Measurements from ENCODE around the gene C2CD4C.

- TF ChIP-seq CTCF (IDR thresholded peaks at IDR 0.05; ENCODE audit: low read depth, low read length), result no peak
- TF ChIP-seq EZH2phosphoT487 (IDR thresholded peaks at IDR 0.05; ENCODE audit: low read depth), result no peak
Measured at GRCh38 chr19:430701-431100, 21.8 kb upstream of the C2CD4C start.

Measured in OCI-LY3 (cell line).